CD14-positive monocyte (primary cell): ENCODE results near the gene TXNRD1. TPM values are rescaled to one million over a fixed set of nuclear protein-coding genes. Genes with fewer than 3 reads are reported as not detected.
A peak's percentile ranks its signal among the peaks of the same experiment; 100 is the strongest.

Source experiments
- DNase-seq, 3 donors: peaks; one replicate each; pipeline ENCODE4 v3.0.0-alpha.2; 2011 to 2022
- H2AFZ ChIP-seq: 2 replicates; pipeline ENCODE4 v1.6.0; 2012; ENCODE audit warnings: mild to moderate bottlenecking, low read depth, low read length, inconsistent platforms; ENCODE audit not compliant: insufficient read depth, poor library complexity, severe bottlenecking
- H3K27ac ChIP-seq, 2 donors: 1 replicate in 1 of 2; 2 replicates in 1 of 2; pipeline ENCODE4 v1.5.1; 2012 to 2013; ENCODE audit warnings: low read length in 2 of 2, control low read depth in 1 of 2, inconsistent platforms in 1 of 2, low read depth in 1 of 2, mild to moderate bottlenecking in 1 of 2
- H3K27me3 ChIP-seq, 2 donors: one replicate each; pipeline versions ENCODE4 v1.6.0 to v1.6.1; 2011 to 2013; ENCODE audit warnings: low read length in 2 of 2; ENCODE audit not compliant: control insufficient read depth in 2 of 2, insufficient read depth in 2 of 2
- H3K36me3 ChIP-seq, 2 donors: replicated peaks in 1 of 2; 1 replicate in 1 of 2; 2 replicates in 1 of 2; pipeline versions ENCODE4 v1.5.1 to v1.6.1; 2012 to 2013; ENCODE audit warnings: low read length in 2 of 2, control low read depth in 1 of 2, inconsistent platforms in 1 of 2, mild to moderate bottlenecking in 1 of 2; ENCODE audit not compliant: insufficient read depth in 2 of 2, control insufficient read depth in 1 of 2
- H3K4me1 ChIP-seq, 2 donors: 1 replicate in 1 of 2; 2 replicates in 1 of 2; pipeline versions ENCODE4 v1.5.1 to v1.6.1; 2012 to 2013; ENCODE audit warnings: low read length in 2 of 2, control low read depth in 1 of 2, inconsistent platforms in 1 of 2, mild to moderate bottlenecking in 1 of 2, moderate library complexity in 1 of 2; ENCODE audit not compliant: insufficient read depth in 2 of 2, control insufficient read depth in 1 of 2
- H3K4me2 ChIP-seq: replicated peaks from 2 replicates; pipeline ENCODE3; 2012; ENCODE audit warnings: low read length, moderate library complexity, mild to moderate bottlenecking; ENCODE audit not compliant: poor library complexity, severe bottlenecking; ENCODE audit errors: extremely low read depth
- H3K4me3 ChIP-seq, 3 experiments: fragments of 200-600 bp in 1 of 3; sonication (generic) in 1 of 3; replicated peaks in 1 of 3; 1 replicate in 2 of 3; 2 replicates in 1 of 3; pipeline ENCODE4 v1.5.1; 2011 to 2013; ENCODE audit warnings: low read length in 3 of 3, mild to moderate bottlenecking in 3 of 3, control low read depth in 2 of 3, low read depth in 2 of 3, inconsistent platforms in 1 of 3, moderate library complexity in 1 of 3
- H3K79me2 ChIP-seq: 2 replicates; pipeline ENCODE4 v1.6.0; 2012; ENCODE audit warnings: mild to moderate bottlenecking, control low read depth, inconsistent platforms, low read length, moderate library complexity; ENCODE audit not compliant: insufficient read depth
- H3K9ac ChIP-seq: 2 replicates; pipeline ENCODE4 v1.6.0; 2017; ENCODE audit warnings: low read length, mild to moderate bottlenecking; ENCODE audit not compliant: insufficient read depth, poor library complexity, severe bottlenecking
- H3K9me3 ChIP-seq, 2 donors: replicated peaks in 1 of 2; 1 replicate in 1 of 2; 2 replicates in 1 of 2; pipeline versions ENCODE4 v1.5.1 to v1.6.1; 2012 to 2013; ENCODE audit warnings: low read length in 2 of 2, control low read depth in 1 of 2; ENCODE audit not compliant: control insufficient read depth in 1 of 2, insufficient read depth in 1 of 2
- H4K20me1 ChIP-seq: 2 replicates; pipeline ENCODE4 v1.6.0; 2012; ENCODE audit warnings: mild to moderate bottlenecking, low read length, control low read depth, moderate library complexity; ENCODE audit not compliant: insufficient read depth
- H3K27ac Mint-ChIP-seq, 7 donors: one replicate each; pipeline ENCODE4 v1.8.0; 2020; ENCODE audit warnings: mild to moderate bottlenecking in 7 of 7, mixed read lengths in 7 of 7, moderate library complexity in 6 of 7, inconsistent platforms in 2 of 7
- H3K27me3 Mint-ChIP-seq, 3 donors: one replicate each; pipeline ENCODE4 v1.8.0; 2021 to 2022; ENCODE audit warnings: low read depth in 3 of 3, mild to moderate bottlenecking in 3 of 3, mixed read lengths in 3 of 3, moderate library complexity in 3 of 3, inconsistent platforms in 1 of 3
- H3K36me3 Mint-ChIP-seq, 2 donors: one replicate each; pipeline ENCODE4 v1.8.0; 2020; ENCODE audit warnings: mixed read lengths in 2 of 2, inconsistent platforms in 1 of 2, mild to moderate bottlenecking in 1 of 2
- H3K4me1 Mint-ChIP-seq: one replicate; pipeline ENCODE4 v1.8.0; 2020; ENCODE audit warnings: mild to moderate bottlenecking, mixed read lengths
- H3K4me3 Mint-ChIP-seq, 2 donors: one replicate each; pipeline ENCODE4 v1.8.0; 2020; ENCODE audit warnings: mild to moderate bottlenecking in 2 of 2, mixed read lengths in 2 of 2, moderate library complexity in 1 of 2
- H3K9me3 Mint-ChIP-seq, 7 donors: one replicate each; pipeline ENCODE4 v1.8.0; 2020 to 2022; ENCODE audit warnings: mixed read lengths in 7 of 7, mild to moderate bottlenecking in 6 of 7, moderate library complexity in 6 of 7, inconsistent platforms in 2 of 7
- CTCF ChIP-seq: fragments of 200-600 bp; IDR thresholded peaks from one replicate; pipeline ENCODE4 v1.8.0; 2022; ENCODE audit warnings: antibody characterized with exemption, mild to moderate bottlenecking
- WGBS: methylation state at CpG from one replicate; pipeline ENCODE4 v1.1.5; 2013; ENCODE audit warnings: missing lambda C conversion rate; ENCODE audit not compliant: insufficient coverage; 5-methylcytosine and 5-hydroxymethylcytosine counted together
- intact Hi-C, 2 donors: fragments of 100-400 bp; cut with micrococcal nuclease; formaldehyde crosslinking; loops; one replicate each; pipeline versions ENCODE4 v1.15.0 to v1.15.1; 2023
- polyA plus RNA-seq, 3 donors: library from polyadenylated mRNA; depleted of rRNA in 1 of 3; unstranded in 2 of 3; stranded (reverse) in 1 of 3; fragments of 300-500 nt in 2 of 3; fragments of >200 nt in 1 of 3; fragmentation: Illumina TruSeq in 2 of 3; gene quantifications; 1 replicate in 2 of 3; 2 replicates in 1 of 3; pipeline ENCODE4 v1.2.3, GENCODE V29; 2012 to 2021

Gene TXNRD1
- polyA plus RNA-seq, 3 donors, result 26.9 to 46.1 (median 29.2) TPM

- no CpG with 5 or more reads among the region's 1 CpG for WGBS
- Histone ChIP-seq H3K9me3 (no peaks in the 10 kb centered on the region), H3K79me2 (no peaks in the 10 kb centered on the region), H3K27ac (no peak overlapping the region), H3K4me2 (no peak overlapping the region), H3K36me3 (peaks cover 68 to 87% of the 10 kb centered on the region in 2 donors), H3K9ac (no peak overlapping the region), H2AFZ (no peak overlapping the region), H3K4me1 (no peaks in the 10 kb centered on the region), H3K4me3 (no peak overlapping the region), H4K20me1 (peaks cover 5% of the 10 kb centered on the region), H3K27me3 (no peaks in the 10 kb centered on the region)
- peaks cover 0 to 2% (median 0%) of the 10 kb centered on the region in 3 donors for H3K27me3 Mint-ChIP-seq
- H3K4me1 Mint-ChIP-seq, result no peaks in the 10 kb centered on the region
- H3K36me3 Mint-ChIP-seq, result peaks cover 50 to 77% of the 10 kb centered on the region in 2 donors
- no peak overlapping the region for H3K4me3 Mint-ChIP-seq
- H3K27ac Mint-ChIP-seq, result peak overlapping the region in 1 of 7 donors; percentile 16
- no peak for DNase-seq
- intact Hi-C loops, result no loop called here
- no peaks in the 10 kb centered on the region for H3K9me3 Mint-ChIP-seq
- no peak for TF ChIP-seq CTCF
Measured at GRCh38 chr12:104333692-104334255, 118.2 kb downstream of the TXNRD1 start.

- no peak overlapping the region for H3K4me3 Mint-ChIP-seq
- peaks cover 4% of the 10 kb centered on the region for H4K20me1 ChIP-seq
Measured at GRCh38 chr12:104334581-104334980, 119.0 kb downstream of the TXNRD1 start.

More at GRCh38 chr12:104334581-104334980, 119.0 kb downstream of the TXNRD1 start:
- TF ChIP-seq CTCF, result no peak
- H3K27me3 Mint-ChIP-seq, result peaks cover 0 to 2% (median 0%) of the 10 kb centered on the region in 3 donors
- Histone ChIP-seq H3K9ac (no peak overlapping the region), H3K4me3 (no peak overlapping the region), H2AFZ (no peak overlapping the region), H3K79me2 (no peaks in the 10 kb centered on the region), H3K27ac (no peak overlapping the region), H3K36me3 (peaks cover 70 to 88% of the 10 kb centered on the region in 2 donors), H3K27me3 (no peaks in the 10 kb centered on the region), H3K4me1 (no peaks in the 10 kb centered on the region), H3K9me3 (no peaks in the 10 kb centered on the region), H3K4me2 (no peak overlapping the region)
- no peaks in the 10 kb centered on the region for H3K4me1 Mint-ChIP-seq
- DNase-seq, result no peak
- peak overlapping the region in 1 of 7 donors; percentile 14 for H3K27ac Mint-ChIP-seq
- 100% methylated on average over 6 of the region's 8 CpGs for WGBS
- intact Hi-C loops, result no loop called here
- no peaks in the 10 kb centered on the region for H3K9me3 Mint-ChIP-seq
- H3K36me3 Mint-ChIP-seq, result peaks cover 52 to 77% of the 10 kb centered on the region in 2 donors
